ENCODE results near the gene SORCS1. TPM values are rescaled to one million over a fixed set of nuclear protein-coding genes. Genes with fewer than 3 reads are reported as not detected.

The SORCS1 gene
- total RNA-seq, 1 donor from 2014 or later = 0.12 TPM

- no peak for ATAC-seq
Measured at GRCh38 chr10:106799776-106800175, 364.7 kb downstream of the SORCS1 start.

DNA sequence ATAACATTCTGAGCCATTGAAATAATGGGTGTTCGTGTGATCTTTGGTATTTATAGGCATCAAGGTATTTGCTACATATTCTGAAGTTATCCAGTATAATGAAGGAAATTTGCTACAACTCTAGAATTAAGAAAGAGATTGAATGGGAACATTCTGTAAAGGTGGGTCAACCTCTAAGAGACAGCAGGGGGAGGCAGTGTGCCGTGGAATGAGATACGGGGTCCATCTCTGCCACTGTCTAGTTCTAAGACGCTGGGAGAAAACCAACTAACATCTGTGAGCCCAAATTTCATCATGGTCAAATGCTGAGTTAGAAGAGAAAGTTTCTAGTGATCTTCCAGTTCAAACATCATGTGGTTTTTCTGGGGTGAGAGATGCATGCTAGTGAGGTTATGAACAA lies 368.9 kb downstream of the SORCS1 start:
- ATAC-seq = no peak

- no peak for ATAC-seq
Measured at GRCh38 chr10:106793617-106794016, 370.9 kb downstream of the SORCS1 start.

DNA sequence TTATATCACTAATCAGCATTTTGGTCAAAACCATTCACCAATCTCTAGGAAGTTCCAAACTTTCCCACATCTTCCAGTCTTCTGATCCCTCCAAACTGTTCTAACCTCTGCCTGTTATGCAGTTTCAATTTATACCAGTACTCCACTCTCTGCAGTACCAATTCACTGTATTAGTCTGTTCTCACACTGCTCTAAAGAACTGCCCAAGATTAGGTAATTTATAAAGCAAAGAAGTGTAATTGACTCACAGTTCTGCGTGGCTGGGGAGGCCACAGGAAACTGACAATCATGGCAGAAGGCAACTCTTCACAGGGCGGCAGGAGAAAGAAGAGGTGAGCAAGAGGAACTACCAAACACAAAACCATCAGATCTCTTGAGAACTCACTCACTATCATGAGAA lies 374.9 kb downstream of the SORCS1 start:
- ATAC-seq = no peak

GRCh38 chr10:106788982-106789381 lies 375.5 kb downstream of the SORCS1 start:
- ATAC-seq = no peak

DNA sequence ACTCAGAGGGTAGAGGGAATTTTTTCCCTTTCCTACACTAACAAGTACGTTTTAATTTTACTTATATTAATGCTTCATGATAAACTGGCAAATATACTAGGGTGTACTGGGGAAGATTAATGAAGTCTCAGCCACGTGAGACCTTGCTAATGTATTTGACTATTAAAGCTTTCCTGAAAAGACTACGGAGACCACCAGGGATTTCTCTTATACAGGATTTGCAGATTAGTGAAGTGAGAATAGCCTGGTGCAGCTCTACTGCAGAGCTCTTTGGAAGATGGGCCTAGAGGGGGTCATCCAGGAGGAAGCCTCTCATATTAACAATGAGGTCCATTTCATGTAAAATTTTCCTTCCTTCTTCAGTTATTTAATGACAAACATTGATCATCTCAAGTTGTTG lies 379.0 kb downstream of the SORCS1 start:
- ATAC-seq = no peak

- ATAC-seq = no peak
Measured at GRCh38 chr10:106780632-106781031, 383.9 kb downstream of the SORCS1 start.

- ATAC-seq = no peak
Measured at GRCh38 chr10:106777841-106778240, 386.7 kb downstream of the SORCS1 start.

- ATAC-seq = no peak
Measured at GRCh38 chr10:106775127-106775526, 389.4 kb downstream of the SORCS1 start.

DNA sequence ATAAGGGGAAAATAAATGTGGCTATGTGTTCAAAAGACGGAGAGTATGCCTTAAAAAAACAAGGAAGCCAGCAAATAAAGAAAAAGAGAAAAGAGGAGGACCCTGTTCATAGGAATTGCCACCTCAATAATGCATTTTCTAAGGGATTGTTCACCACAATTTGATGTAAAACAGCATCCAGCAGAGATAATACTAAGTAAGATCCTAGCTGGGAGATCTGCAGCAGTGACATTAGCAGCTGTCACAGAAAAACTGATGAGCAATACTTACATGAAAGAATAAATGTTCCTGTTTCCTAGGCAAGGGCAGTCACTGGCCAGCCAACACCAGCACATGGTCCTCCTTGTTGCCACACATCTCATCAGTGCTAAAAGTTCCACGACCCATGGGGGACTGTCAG lies 391.5 kb downstream of the SORCS1 start:
- no peak for ATAC-seq

DNA sequence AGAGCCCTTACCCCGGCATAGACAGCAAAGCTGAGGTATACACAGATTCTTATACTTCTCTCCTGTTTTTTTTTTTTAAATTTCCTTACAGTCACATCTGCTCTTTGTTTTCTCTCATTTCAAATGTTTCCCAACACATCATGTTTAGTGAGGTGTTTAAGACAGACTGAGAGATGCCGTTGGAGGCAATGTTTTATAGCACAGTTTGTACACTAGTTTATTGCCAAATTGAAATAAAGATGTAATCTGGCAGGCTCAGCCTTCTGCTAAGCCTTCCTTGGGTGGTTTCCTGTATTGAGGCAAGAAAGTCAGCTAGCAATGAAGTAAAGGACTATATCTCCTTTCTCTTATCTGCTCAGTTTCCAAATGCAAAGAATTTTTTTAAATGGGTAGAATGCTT lies 393.4 kb downstream of the SORCS1 start:
- ATAC-seq = no peak

- no peak for ATAC-seq
Measured at GRCh38 chr10:106768204-106768603, 396.3 kb downstream of the SORCS1 start.

GRCh38 chr10:106765928-106766327 lies 398.6 kb downstream of the SORCS1 start:
- ATAC-seq = no peak

DNA sequence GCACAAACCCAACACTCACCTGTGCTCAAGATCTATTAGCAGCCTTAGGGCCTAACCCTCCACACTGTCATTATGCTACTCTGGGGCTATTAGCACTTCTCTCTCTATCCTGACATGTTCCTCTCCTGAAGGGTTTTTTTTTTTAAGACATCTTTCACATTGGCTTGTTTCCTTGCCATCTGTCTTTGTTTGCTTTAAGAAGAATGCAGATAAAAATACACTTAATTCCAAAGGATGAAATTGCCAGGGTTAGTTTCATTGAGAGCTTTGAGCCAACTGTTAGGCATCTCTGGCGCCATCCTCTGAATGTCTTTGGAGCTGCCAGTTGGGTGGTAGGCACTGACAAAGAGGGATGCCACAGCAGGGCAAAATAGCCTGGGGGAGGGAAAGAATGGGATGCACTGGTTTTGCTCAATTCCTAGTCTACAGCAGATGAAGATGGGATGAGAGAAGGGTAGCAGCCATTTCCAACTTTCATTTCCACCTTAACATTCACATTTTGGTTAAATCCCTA lies 399.2 kb downstream of the SORCS1 start:
- no peak for ATAC-seq

GRCh38 chr10:106764360-106764759 lies 400.1 kb downstream of the SORCS1 start:
- ATAC-seq = no peak

- ATAC-seq = no peak
Measured at GRCh38 chr10:106761906-106762305, 402.6 kb downstream of the SORCS1 start.

DNA sequence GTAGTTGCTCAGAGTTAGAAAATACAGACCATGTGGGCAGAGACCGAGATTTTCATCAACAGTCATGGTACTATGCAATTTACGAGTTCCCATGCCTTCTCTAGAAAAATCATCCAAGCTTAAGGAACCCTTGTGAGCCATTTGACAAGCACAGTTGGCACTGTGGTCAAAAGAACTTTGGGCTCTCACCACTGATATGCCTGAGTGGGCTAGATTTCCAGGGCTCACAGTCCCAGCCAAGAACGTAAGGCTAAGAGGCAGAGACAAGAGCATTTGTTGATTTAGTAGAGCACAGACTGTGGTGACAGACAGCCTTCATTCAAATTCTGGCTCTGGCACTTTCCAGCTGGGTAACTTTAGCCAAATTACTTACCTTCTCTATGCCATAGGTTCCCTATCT lies 407.0 kb downstream of the SORCS1 start:
- no peak for ATAC-seq

GRCh38 chr10:106751091-106751490 lies 413.4 kb downstream of the SORCS1 start:
- ATAC-seq = no peak

GRCh38 chr10:106746868-106747267 lies 417.6 kb downstream of the SORCS1 start:
- no peak for ATAC-seq

- no peak for ATAC-seq
Measured at GRCh38 chr10:106741006-106741530, 423.4 kb downstream of the SORCS1 start.

DNA sequence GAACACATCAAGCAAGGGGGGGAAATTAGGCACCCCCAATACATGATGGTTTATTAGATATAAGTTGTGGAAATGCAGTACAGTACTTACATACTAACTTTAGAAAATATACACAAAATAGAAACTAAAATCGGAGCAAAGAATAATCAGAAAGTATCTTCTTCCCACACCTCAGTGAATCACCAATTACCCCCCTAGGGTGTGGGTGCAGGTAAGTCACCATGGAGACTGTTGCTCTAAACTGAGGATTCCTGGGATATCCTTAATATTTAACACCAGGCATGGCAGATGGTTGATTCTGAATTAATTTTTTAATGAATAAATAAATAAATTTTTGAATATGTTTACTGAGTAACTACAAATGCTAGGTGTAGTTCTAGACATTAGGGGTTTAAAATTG lies 424.4 kb downstream of the SORCS1 start:
- no peak for ATAC-seq

GRCh38 chr10:106734220-106734619 lies 430.3 kb downstream of the SORCS1 start:
- no peak for ATAC-seq

- no peak for ATAC-seq
Measured at GRCh38 chr10:106728232-106728631, 436.3 kb downstream of the SORCS1 start.

DNA sequence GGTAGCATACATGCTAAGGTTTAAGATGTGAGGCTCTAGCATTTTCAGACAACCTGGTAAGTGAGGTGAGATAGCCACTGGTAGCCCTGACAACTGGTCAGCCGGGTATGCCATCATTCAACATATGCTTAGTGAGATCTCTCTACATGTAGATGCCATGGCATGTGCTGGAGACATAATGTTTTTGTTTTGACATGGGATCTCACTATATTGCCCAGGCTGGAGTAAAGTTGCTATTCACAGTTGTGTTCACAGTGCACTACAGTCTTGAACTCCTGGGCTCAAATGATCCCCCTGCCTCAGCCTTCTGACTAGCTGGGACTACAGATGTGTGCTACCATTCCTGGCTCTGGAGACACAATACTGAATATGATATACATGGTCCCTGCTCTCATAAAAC lies 437.3 kb downstream of the SORCS1 start:
- ATAC-seq = no peak

DNA sequence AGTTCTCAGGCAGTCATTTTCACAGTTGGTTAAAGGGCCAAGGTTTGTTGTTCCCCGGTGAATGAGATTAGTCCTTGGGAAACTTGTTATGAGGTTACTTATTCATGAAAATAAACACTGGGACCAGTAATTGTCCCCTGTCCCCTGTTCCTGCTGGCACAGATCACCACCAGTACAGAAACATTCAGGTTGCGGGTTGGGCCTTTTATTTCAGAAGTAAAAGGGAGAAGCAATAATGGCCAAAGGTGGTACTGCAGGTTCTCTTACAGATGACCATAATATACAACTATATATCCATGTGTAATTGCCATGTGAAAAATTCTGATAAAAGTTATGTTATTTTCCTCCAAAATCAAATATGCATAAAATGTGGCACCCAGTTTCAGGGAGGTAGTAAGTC lies 442.0 kb downstream of the SORCS1 start:
- no peak for ATAC-seq

Data from esophagus mucosa (tissue), 1 donor.